Measurements from ENCODE around the gene KCNK10. TPM values are rescaled to one million over a fixed set of nuclear protein-coding genes. Genes with fewer than 3 reads are reported as not detected.

Gene KCNK10
- total RNA-seq, 1 donor = under 0.01 TPM

GRCh38 chr14:88299865-88300530 lies 23.1 kb downstream of the KCNK10 start:
- no peak for DNase-seq (ENCODE audit: insufficient read length, low spot score, missing footprints)
- Histone ChIP-seq H3K36me3 (ENCODE audit: insufficient read depth, low read length) (no peaks in the 10 kb centered on the region), H3K4me2 (ENCODE audit: insufficient read depth, low read length) (no peak overlapping the region), H3K4me3 (ENCODE audit: insufficient read depth, low read length) (no peak overlapping the region), H3K4me1 (ENCODE audit: insufficient read depth, low read length) (no peaks in the 10 kb centered on the region), H2AFZ (ENCODE audit: low read length) (no peak overlapping the region), H3K9me3 (ENCODE audit: low read depth, low read length) (no peaks in the 10 kb centered on the region), H3K79me2 (ENCODE audit: insufficient read depth, low read length) (no peaks in the 10 kb centered on the region), H4K20me1 (ENCODE audit: insufficient read depth, low read length) (no peaks in the 10 kb centered on the region), H3K27ac (ENCODE audit: low read depth, low read length) (no peak overlapping the region), H3K27me3 (ENCODE audit: insufficient read depth, low read length) (no peaks in the 10 kb centered on the region)
- TF ChIP-seq, protein P1, sequence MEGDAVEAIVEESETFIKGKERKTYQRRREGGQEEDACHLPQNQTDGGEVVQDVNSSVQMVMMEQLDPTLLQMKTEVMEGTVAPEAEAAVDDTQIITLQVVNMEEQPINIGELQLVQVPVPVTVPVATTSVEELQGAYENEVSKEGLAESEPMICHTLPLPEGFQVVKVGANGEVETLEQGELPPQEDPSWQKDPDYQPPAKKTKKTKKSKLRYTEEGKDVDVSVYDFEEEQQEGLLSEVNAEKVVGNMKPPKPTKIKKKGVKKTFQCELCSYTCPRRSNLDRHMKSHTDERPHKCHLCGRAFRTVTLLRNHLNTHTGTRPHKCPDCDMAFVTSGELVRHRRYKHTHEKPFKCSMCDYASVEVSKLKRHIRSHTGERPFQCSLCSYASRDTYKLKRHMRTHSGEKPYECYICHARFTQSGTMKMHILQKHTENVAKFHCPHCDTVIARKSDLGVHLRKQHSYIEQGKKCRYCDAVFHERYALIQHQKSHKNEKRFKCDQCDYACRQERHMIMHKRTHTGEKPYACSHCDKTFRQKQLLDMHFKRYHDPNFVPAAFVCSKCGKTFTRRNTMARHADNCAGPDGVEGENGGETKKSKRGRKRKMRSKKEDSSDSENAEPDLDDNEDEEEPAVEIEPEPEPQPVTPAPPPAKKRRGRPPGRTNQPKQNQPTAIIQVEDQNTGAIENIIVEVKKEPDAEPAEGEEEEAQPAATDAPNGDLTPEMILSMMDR (IDR thresholded peaks at IDR 0.05; ENCODE audit: extremely low read depth, low read depth, low read length) = no peak

- Histone ChIP-seq H3K27me3 (ENCODE audit: insufficient read depth, low read length) (no peaks in the 10 kb centered on the region), H3K79me2 (ENCODE audit: insufficient read depth, low read length) (no peaks in the 10 kb centered on the region), H3K4me2 (ENCODE audit: insufficient read depth, low read length) (no peak overlapping the region), H3K4me1 (ENCODE audit: insufficient read depth, low read length) (no peaks in the 10 kb centered on the region), H2AFZ (ENCODE audit: low read length) (no peak overlapping the region), H3K9me3 (ENCODE audit: low read depth, low read length) (no peaks in the 10 kb centered on the region), H4K20me1 (ENCODE audit: insufficient read depth, low read length) (no peaks in the 10 kb centered on the region), H3K27ac (ENCODE audit: low read depth, low read length) (no peak overlapping the region), H3K36me3 (ENCODE audit: insufficient read depth, low read length) (no peaks in the 10 kb centered on the region), H3K4me3 (ENCODE audit: insufficient read depth, low read length) (no peak overlapping the region)
- TF ChIP-seq, protein P1 (IDR thresholded peaks at IDR 0.05; ENCODE audit: extremely low read depth, low read depth, low read length) = no peak
- no peak for DNase-seq (ENCODE audit: insufficient read length, low spot score, missing footprints)
Observed at GRCh38 chr14:88297306-88297705, 25.8 kb downstream of the KCNK10 start.

- TF ChIP-seq, protein P1 (IDR thresholded peaks at IDR 0.05; ENCODE audit: extremely low read depth, low read depth, low read length) = no peak
- Histone ChIP-seq H3K36me3 (ENCODE audit: insufficient read depth, low read length) (no peaks in the 10 kb centered on the region), H3K27ac (ENCODE audit: low read depth, low read length) (no peak overlapping the region), H3K79me2 (ENCODE audit: insufficient read depth, low read length) (no peaks in the 10 kb centered on the region), H2AFZ (ENCODE audit: low read length) (no peak overlapping the region), H3K4me3 (ENCODE audit: insufficient read depth, low read length) (no peak overlapping the region), H3K4me2 (ENCODE audit: insufficient read depth, low read length) (no peak overlapping the region), H3K27me3 (ENCODE audit: insufficient read depth, low read length) (no peaks in the 10 kb centered on the region), H3K4me1 (ENCODE audit: insufficient read depth, low read length) (no peaks in the 10 kb centered on the region), H4K20me1 (ENCODE audit: insufficient read depth, low read length) (no peaks in the 10 kb centered on the region), H3K9me3 (ENCODE audit: low read depth, low read length) (no peaks in the 10 kb centered on the region)
- DNase-seq (ENCODE audit: insufficient read length, low spot score, missing footprints) = no peak
Observed at GRCh38 chr14:88296351-88296750, 26.7 kb downstream of the KCNK10 start.

DNA sequence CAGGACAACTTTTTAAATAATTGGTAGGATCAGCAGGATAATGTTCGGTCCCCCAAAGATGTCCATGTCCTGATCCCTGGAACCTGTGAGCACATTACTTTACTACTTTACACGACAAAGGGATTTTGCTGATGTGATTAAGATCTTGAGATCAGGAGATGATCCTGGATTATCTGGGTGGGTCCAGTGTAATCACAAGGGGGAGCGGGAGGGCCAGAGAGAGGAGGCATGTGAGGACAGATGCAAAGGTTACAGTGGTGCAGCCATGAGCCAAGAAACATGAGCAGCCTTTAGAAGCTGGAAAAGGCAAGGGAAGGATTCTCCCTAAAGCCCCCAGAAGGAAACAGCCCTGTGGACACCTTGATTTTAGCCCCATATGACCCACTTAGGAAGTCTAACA lies 33.1 kb downstream of the KCNK10 start:
- DNase-seq (ENCODE audit: insufficient read length, low spot score, missing footprints) = no peak
- no peak overlapping the region for H2AFZ ChIP-seq (ENCODE audit: low read length)
- H3K4me3 ChIP-seq (ENCODE audit: insufficient read depth, low read length) = no peak overlapping the region
- no peaks in the 10 kb centered on the region for H3K79me2 ChIP-seq (ENCODE audit: insufficient read depth, low read length)
- no peaks in the 10 kb centered on the region for H4K20me1 ChIP-seq (ENCODE audit: insufficient read depth, low read length)
- H3K9me3 ChIP-seq (ENCODE audit: low read depth, low read length) = no peaks in the 10 kb centered on the region
- H3K36me3 ChIP-seq (ENCODE audit: insufficient read depth, low read length) = no peaks in the 10 kb centered on the region
- H3K27ac ChIP-seq (ENCODE audit: low read depth, low read length) = no peak overlapping the region
- H3K27me3 ChIP-seq (ENCODE audit: insufficient read depth, low read length) = no peaks in the 10 kb centered on the region
- no peak overlapping the region for H3K4me2 ChIP-seq (ENCODE audit: insufficient read depth, low read length)
- no peaks in the 10 kb centered on the region for H3K4me1 ChIP-seq (ENCODE audit: insufficient read depth, low read length)
- TF ChIP-seq, protein P1 (IDR thresholded peaks at IDR 0.05; ENCODE audit: extremely low read depth, low read depth, low read length) = no peak
